Non-pigmented ciliary epithelial cell (primary cell): ENCODE data around the gene MS4A1.
"Not testable (repeated sequence)": the region's sequence is repeated elsewhere in the genome, so short reads cannot be mapped to it uniquely, and the experiment has no call there.

Experiments used
- DNase-seq: peaks from one replicate; pipeline ENCODE4 v3.0.0-alpha.2; 2010; ENCODE audit warnings: low read depth

The MS4A1 gene

DNA sequence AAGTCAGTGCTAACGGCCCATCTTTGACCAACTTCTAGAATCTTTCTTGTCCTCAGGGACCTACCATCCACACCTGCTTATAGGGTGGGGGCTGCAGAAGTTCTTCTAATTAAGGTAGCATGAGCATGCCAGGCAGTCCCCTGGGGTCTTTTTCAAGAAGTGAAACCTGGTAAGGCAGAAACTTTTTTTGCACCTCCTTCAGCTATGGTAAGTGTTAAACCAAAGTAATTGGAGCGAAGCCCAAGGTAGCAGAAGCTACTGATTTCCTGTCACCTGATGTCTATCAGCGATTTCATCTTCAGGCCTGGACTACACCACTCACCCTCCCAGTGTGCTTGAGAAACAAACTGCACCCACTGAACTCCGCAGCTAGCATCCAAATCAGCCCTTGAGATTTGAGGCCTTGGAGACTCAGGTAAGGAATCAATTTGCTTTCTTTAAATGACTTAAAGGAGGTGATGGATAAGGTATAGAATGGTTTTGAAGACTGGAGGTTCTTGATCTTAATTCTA is at the start of gene MS4A1:
MS4A1 (plus strand) TSS at position 317 of the 512 bp plus-strand sequence. CDS start 6,528 bp downstream, outside the sequence.
- DNase-seq: no peak

DNA sequence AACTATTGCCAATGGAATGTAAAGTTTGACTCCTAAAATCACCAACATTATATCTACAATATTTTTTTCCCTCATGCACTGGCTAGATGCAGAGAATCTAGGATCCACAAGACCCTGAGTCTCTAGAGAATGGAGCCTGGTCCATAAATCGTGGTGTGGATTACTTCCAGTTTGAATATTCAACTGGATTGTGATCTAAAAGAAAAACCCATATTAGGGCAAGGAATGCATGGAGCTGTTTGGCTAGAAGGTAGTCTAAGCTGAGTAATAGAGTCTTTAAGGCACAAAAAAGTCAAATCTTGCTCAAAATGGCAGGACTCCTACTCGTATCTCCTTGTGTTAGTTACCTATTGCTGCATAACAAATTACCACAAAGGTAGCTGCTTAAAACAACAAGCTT is 35.6 kb upstream of the MS4A1 start:
- DNase-seq: no peak

DNA sequence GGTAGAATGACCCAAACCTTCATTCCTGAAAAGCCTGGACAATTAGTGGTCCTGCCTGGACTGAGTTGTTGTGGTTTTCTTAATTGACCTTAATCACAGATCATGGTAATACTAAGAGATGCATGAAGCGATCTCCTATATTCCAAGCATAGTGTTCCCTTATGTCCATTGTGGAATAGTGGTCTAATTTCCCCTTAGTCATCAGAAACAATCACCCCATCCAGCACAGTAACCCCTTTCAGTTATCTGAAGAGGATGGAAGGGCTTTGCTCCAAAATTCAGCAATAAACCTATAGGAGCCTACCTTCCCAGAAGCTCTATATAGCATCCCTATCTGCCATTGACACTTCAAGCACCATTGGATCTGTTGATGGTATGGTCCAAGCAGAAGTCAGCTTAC is 33.0 kb upstream of the MS4A1 start:
- no peak for DNase-seq

DNA sequence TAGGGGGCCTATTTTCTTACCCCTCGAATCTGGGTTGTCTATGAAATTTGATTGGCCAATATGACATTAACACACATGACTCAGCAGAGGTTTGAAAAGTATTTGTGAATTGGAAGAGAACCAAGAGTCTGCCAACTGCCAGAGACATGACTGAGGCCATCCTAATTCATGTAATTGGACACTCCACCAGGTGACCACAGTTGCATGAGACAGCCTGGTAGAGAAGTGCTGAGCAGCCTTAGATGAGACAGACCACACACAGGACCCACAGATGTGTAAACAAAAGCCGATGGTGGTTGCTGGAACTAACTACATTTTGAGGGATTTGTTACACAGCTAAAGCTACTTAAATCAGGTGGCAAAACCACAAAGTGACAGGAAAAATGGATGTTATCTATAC is 27.1 kb upstream of the MS4A1 start:
- no peak for DNase-seq

DNA sequence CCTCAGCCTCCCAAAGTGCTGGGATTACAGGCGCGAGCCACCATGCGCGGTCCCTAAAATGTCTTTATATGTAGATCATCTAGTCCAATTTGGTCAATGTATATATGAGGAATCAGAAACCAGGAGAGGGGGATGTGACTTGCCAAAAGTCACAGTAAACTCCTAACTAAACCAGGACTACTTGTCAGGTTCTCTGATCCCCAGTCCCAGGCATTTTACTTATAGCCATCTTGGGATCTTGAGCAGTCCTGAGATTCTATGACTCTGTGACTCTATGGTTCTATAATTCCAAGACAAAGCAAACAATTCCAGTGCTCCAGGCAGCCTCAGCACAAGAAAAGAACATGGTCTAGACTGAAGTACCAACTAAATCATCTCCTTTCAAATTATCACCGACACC is 26.4 kb upstream of the MS4A1 start, which contains the start of gene MS4A5:
MS4A5 (plus strand) TSS at position 301 of the 400 bp plus-strand sequence. CDS start 103 bp downstream, outside the sequence.
- DNase-seq: no peak

DNA sequence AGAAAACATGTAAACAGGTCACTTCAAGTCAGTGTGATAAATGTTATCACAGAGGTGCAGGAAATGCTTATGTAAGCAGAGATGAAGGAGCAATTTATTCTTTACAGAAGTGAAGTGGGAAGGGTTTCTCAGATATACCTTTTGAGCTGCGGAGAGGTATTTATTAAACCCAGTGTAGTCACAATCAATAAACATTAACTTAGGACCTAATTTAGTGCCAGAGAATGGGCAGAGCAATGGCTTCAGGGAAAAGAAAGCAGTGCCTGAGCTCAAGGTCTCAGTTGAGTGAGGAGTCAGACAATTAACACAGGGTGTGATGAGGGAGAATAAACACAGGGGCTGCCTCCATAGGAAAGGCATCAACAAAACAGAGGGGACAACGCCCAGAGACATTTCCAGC is 24.4 kb upstream of the MS4A1 start:
- DNase-seq: no peak

DNA sequence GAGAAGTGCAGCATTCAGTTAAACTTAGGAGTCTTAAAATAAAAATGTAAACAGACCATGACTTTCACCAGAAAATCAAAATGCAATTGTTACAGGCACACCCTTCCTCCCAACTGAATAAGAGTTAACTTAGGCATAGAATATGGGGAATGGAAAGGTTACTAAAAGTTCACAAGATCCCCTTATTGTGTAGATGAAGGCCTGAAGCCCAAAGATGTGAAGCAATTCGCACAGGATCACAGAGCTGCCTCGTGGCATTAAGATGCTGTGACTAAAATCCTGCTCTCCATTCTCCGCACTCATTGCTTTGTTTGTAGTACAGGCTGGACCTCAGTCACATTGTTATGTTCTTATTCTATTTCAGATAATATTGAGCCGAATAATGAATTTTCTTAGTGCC is 22.2 kb upstream of the MS4A1 start:
- no peak for DNase-seq

DNA sequence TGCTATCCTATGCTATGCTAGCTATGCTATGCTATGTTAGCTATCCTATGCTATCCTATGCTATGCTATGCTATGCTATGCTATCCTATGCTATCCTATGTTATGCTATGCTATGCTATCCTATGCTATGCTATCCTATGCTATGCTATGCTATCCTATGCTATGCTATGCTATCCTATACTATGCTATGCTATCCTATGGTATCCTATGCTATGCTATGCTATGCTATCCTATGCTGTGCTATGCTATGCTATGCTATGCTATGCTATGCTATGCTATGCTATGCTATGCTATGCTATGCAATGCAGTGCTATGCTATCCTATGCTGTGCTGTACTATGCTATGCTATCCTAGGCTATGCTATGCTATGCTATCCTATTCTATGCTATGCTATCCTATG is 8.6 kb upstream of the MS4A1 start:
- no peak for DNase-seq

DNA sequence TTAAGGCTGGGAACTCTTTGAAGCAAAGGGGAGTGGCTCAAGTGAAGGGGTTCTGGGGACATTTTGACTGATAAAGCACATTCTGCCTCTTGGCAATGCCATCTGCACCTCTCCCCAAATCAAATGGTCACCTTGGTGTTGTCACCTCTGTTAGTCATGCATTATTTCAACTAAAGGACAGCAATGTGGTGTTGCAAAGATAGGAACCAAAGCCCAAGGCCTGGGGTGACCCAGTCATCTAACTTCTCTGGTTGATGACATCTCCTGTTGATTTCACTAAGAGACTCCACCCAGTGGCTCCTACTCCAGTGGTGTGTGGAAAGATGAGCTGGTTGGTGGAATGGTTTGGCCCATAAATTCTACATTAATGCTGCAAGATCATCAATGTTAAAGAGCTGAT is 7.8 kb upstream of the MS4A1 start:
- DNase-seq: no peak

DNA sequence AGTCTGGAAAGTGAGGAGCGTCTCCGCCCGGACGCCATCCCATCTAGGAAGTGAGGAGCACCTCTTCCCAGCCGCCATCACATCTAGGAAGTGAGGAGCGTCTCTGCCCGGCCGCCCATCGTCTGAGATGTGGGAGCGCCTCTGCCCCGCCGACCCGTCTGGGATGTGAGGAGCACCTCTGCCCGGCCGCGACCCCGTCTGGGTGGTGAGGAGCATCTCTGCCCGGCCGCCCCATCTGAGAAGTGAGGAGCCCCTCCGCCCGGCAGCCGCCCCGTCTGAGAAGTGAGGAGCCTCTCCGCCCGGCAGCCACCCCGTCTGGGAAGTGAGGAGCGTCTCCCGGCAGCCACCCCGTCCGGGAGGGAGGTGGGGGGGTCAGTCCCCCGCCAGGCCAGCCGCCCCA is 4.5 kb upstream of the MS4A1 start:
- not testable (repeated sequence) for DNase-seq

DNA sequence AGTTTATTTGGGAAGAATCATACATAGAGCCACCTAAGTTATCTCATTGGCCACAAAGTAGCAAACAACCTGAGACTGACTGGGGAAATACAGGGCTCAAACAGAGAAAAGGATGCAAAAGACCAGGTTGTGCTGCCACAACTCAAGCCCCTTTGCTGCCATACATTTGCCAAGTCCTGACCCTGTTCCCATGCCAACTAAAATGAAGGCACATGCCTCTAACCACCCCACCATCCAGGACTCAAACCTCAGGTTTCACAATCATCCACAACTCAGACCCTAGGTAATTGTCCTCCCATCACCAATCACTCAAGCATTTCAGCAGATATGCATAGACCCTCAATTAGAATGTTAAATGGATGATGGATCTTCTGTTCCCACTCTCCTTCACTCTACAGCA is 1.4 kb upstream of the MS4A1 start:
- no peak for DNase-seq

DNA sequence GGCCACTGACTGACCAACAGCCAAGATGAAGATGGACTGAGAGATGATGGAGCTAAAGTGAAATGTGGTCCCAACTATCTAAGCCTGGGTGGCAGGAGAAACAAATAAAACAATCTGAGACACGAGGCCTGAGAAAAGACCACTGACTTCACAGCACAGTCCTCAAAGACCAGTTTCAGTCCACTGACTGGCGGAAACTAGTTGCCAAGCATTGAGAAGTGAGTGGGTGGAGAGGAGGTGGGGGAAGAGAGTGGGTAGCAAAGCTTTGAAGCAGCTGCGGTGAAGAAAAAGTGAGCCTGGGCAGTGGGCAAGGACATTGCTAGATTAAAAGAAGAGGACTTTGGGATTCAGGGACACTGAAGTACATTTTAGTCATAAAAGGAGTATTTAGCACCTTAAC is 1.9 kb downstream of the MS4A1 start:
- no peak for DNase-seq

DNA sequence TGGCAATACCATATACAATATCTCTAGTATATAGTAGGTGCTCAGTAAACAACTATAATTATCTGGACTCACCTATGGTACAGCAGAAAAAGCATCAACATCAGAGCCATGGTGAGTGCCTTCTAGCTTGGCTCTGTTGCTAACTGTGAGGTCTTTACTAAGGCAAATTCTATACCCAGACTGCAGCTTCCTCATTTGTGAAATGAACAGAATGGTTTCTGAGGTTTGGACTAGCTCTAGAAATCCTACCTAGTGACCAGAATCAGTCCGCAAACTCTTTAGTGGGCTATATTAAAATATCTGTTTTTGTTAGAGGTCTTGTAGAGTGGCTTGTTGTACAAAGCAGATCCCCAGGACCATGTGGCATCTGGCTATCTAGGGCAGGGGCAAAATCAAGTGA is 3.7 kb downstream of the MS4A1 start:
- DNase-seq: no peak

DNA sequence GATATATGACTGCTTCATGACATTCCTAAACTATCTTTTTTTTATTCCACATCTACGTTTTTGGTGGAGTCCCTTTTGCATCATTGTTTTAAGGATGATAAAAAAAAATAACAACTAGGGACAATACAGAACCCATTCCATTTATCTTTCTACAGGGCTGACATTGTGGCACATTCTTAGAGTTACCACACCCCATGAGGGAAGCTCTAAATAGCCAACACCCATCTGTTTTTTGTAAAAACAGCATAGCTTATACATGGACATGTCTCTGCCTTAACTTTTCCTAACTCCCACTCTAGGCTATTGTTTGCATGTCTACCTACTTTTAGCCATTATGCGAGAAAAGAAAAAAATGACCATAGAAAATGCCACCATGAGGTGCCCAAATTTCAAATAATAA is 13.2 kb downstream of the MS4A1 start:
- DNase-seq: no peak

DNA sequence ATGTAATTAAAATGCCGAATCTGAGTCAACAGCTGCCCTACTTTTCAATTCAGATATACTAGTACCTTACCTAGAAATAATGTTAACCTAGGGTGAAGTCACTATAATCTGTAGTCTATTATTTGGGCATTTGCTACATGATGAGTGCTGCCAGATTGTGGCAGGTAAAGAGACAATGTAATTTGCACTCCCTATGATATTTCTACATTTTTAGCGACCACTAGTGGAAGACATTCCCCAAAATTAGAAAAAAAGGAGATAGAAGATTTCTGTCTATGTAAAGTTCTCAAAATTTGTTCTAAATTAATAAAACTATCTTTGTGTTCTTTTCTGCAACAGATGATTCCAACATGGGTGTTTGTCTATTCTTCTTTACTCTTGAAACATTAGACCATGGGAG is 14.1 kb downstream of the MS4A1 start:
- DNase-seq: no peak

DNA sequence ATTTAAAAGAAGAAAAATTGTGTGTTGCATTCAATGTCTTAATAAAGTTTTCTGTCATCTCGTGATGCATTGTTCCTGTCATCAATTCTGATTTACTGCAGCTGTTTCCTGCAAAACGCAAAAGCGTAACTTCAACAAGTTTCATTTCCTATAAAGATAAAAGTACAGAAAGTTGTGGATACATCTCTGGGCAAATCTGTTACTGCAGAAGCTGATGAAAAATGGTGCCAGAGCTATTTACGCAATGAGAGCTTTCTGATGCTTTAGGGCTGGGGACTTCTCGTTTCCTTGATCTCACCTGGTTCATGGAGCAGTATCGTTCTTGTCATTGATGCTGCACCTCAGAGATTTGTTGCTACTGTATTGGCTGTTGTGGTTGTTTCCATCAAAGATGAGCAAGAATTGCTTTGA is 21.4 kb downstream of the MS4A1 start:
- no peak for DNase-seq

DNA sequence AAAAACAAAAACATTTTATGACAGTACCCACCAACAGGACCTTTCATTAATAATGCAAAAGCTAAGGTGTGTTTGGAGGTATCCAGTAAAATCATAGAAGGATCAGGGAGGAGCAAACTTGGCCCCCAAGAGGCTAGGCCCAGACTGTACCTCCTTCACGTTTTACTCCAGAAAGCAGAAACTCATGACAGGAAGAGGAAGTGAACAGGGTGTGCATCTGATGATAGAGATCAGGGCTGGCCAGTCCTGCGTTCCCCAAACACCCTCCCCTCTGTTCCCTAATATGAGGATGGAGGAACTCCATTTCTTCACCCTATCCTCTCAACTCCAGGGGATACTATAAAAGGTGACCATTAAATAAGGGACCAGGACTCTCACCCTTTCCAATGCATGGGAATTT is 26.7 kb downstream of the MS4A1 start:
- DNase-seq: no peak

DNA sequence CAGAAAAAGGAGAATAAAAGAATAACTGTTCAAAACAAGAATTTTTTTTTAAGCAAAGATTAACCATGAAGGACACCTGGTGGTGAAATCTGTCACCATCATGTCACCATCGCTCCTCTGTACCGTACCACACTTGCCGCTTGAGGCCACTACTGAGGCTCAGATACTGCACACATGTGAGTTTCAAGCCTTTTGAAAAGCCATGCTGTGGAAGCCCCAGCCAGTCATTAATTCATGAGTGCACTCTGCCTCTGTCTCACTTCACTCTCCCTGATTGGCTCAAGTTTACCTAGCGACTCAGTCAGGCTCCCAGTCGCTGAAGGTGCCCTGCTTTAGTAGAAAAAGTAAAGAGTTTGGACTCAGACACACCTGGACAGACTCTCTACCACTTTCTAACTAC is 30.3 kb downstream of the MS4A1 start:
- no peak for DNase-seq

DNA sequence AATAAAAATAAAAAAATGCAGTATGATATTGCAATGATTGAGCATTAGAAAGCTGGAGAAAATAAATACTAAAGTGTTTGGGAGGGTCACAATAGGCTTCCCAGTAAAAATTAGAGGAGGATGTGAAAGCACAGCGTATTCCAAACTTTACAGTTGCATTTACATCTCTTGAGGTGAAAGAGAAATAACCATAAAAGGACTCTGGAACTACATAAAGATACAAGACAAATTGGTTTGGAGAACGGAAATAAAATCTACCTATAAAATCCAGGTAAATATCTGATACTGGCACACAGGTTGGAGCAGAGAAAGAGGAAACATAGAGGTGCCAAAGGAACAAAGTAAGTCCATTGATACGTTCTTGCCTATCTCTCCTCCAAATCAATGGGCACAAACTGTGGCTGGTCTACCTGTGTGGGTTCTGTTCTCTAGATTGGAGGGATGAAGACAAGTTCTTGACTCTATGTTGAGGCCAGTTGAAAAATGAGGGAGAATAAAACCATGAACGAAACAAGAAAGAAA is 36.9 kb downstream of the MS4A1 start, which contains the start of gene MS4A12:
MS4A12 (plus strand) TSS at position 291 of the 522 bp plus-strand sequence. CDS start 4,541 bp downstream, outside the sequence.
- DNase-seq: no peak

DNA sequence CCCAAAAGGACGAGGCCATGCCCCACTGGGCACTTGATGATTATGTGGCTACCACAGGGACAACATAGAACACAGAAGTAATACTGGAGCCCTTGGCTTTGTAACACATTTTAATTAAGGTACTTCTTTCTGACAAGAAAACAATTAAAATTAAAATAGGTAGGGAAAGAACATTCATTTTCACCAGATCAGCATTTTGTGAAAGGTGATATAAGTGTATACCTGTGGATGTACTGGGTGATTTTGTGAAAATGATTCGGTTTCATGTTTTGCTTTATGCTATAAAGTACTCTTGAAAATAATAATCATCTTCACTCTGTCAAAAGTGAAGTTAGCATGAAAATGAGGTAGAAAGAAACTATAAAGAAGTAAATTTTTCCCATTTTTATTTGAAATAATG is 37.8 kb downstream of the MS4A1 start:
- DNase-seq: no peak

DNA sequence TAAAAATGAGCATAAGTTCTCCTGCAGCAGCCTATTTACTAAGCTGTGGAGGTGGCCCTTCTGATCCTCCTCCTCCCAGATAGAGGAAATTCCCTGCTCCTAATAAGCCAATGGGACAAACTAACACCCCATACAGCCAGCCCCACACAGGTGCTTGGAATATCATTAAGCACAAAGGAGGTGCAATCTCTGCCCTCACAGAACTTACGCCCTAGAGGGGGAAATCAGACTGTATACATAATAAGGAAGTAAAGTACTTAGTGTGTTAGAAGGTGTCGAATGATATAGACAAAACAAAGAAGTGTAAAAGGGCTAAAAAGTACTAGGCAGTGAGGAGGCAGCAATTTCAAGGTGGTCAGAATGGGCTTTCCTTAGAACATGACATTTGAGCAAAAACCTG is 42.8 kb downstream of the MS4A1 start:
- no peak for DNase-seq

DNA sequence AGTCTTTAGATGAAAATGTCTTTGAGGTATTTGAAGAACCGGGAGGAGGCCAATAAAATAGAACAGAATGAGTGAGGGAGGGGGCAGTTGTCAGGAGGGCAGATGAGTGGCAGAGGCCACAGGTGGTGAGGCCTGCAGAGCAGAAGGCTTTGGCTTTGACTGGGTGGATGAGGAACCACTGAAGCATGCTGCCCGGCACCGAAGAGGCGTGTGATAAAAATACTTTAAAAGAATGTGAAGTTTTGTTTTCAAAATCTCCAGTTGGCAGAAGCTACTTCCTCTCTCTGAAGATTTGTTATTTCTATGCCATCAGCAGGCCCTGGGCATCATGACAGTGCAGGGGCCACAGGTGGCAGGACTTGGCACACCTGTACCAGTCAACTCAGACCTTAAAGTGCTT is 43.2 kb downstream of the MS4A1 start:
- no peak for DNase-seq

DNA sequence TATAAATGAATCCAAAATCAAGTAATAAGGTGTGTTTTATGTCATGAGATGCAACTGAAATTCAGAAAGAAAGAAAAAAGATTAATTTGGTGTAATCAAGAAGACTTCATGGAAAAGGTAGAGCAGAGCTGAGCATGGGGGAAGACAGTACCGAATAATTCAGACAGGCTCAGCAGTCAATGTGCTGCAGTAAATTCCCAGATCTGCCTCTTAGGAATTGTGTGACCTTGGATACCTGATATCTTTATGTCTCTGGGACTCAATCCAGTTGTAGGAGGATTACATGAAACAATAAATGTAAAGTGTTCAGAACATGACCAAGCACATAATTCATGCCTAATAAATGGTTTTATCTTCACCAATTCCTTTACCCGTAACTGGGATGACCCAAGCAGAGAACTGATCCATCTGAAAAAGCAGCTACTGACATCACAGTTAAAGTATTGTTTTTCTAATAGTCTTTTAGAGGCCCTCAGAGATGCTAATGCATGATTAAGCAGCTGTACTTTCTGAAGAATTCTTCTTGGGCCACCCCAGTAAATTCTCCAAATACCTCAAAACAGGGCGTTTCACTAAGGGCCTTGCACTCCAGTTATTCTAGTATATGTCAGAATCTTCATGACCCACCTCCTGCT is 44.7 kb downstream of the MS4A1 start:
- DNase-seq: no peak

DNA sequence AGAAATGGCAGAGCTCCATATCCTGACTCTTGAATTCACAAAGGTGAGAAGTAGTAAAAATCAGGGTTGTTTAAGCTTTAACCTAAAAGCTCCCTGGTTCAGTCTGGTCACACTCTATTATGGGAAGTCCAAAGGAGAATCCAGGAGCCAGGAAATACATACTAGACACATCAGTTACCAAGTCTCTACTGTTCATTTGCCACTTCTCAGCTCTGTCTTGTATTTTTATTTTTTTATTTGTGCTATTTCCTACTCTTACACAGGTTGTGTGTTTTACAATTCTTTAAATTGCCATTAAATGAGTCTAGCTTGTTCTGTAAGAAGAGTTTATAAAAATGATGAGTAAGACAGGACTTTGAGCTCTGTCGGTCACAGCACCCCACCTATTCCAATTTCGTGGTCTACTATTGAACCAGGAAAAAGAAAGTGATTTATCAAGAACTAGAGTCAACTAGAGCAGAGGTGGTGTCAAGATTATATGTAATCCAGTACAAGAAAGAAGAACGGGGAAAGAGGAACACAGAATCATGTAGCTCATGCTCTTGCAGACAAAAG is 46.7 kb downstream of the MS4A1 start:
- no peak for DNase-seq
